Measurements from ENCODE around the gene CLMP. TPM values are rescaled to one million over a fixed set of nuclear protein-coding genes. Genes with fewer than 3 reads are reported as not detected.
A peak's percentile ranks its signal among the peaks of the same experiment; 100 is the strongest.

The CLMP gene
- total and polyA plus RNA-seq, 2 donors (not counting 1 experiment from before 2014, with no cell fraction given): 0.01 TPM; not detected in 1

- peak overlapping the region; percentile 47 for H3K4me2 ChIP-seq (replicated peaks; ENCODE audit: low read depth, low read length, poor library complexity, severe bottlenecking)
- H3K27ac ChIP-seq (ENCODE audit: low read length in 2 of 2): no peak overlapping the region
- H3K36me3 ChIP-seq (replicated peaks in 1 of 2; ENCODE audit: control extremely low read depth in 1 of 2, control insufficient read depth in 1 of 2, extremely low read depth in 1 of 2, insufficient read depth in 2 of 2, low read length in 1 of 2): no peaks in the 10 kb centered on the region
- H3K4me1 ChIP-seq (ENCODE audit: control insufficient read depth in 2 of 2, insufficient read depth in 2 of 2, low read length in 2 of 2): peaks cover 6 to 14% of the 10 kb centered on the region in 2 donors
- H3K9me3 ChIP-seq (ENCODE audit: control extremely low read depth in 1 of 3, control insufficient read depth in 2 of 3, insufficient read depth in 1 of 3, low read length in 2 of 3): no peaks in the 10 kb centered on the region
- Mint-ChIP-seq H3K9me3 (ENCODE audit: insufficient read depth) (no peaks in the 10 kb centered on the region), H3K4me1 (peaks cover 7% of the 10 kb centered on the region), H3K27me3 (peaks cover 72% of the 10 kb centered on the region), H3K27ac (no peak overlapping the region), H3K4me3 (no peak overlapping the region)
- TF ChIP-seq EZH2 (IDR thresholded peaks at IDR 0.05; ENCODE audit: borderline replicate concordance, insufficient read depth, low read depth, low read length, poor library complexity, severe bottlenecking): no peak
- TF ChIP-seq, protein P1, sequence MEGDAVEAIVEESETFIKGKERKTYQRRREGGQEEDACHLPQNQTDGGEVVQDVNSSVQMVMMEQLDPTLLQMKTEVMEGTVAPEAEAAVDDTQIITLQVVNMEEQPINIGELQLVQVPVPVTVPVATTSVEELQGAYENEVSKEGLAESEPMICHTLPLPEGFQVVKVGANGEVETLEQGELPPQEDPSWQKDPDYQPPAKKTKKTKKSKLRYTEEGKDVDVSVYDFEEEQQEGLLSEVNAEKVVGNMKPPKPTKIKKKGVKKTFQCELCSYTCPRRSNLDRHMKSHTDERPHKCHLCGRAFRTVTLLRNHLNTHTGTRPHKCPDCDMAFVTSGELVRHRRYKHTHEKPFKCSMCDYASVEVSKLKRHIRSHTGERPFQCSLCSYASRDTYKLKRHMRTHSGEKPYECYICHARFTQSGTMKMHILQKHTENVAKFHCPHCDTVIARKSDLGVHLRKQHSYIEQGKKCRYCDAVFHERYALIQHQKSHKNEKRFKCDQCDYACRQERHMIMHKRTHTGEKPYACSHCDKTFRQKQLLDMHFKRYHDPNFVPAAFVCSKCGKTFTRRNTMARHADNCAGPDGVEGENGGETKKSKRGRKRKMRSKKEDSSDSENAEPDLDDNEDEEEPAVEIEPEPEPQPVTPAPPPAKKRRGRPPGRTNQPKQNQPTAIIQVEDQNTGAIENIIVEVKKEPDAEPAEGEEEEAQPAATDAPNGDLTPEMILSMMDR (IDR thresholded peaks at IDR 0.05): no peak
- ChIA-PET CTCF (no interaction called here), POLR2A (no interaction called here)
- WGBS (ENCODE audit: insufficient coverage): 13% methylated on average over 54 of the region's 54 CpGs
- no peak overlapping the region for H3K9ac ChIP-seq (ENCODE audit: low read length)
- H3K4me3 ChIP-seq (ENCODE audit: control extremely low read depth in 1 of 5, extremely low read depth in 1 of 5, insufficient read depth in 1 of 5, low read depth in 2 of 5, low read length in 4 of 5): no peak overlapping the region
- DNase-seq (no peak), ATAC-seq (ENCODE audit: low read depth) (no peak)
- H3K79me2 ChIP-seq (ENCODE audit: control insufficient read depth, insufficient read depth, low read length): no peaks in the 10 kb centered on the region
- no peak overlapping the region for H2AFZ ChIP-seq (ENCODE audit: insufficient read depth, low read depth, low read length, poor library complexity, severe bottlenecking)
- H3K27me3 ChIP-seq (replicated peaks in 1 of 4; ENCODE audit: control extremely low read depth in 1 of 4, control insufficient read depth in 3 of 4, insufficient read depth in 4 of 4, low read length in 3 of 4): peaks cover 0 to 42% (median 24%) of the 10 kb centered on the region in 4 experiments
- no peaks in the 10 kb centered on the region for H4K20me1 ChIP-seq (ENCODE audit: control insufficient read depth, insufficient read depth, low read length, poor library complexity, severe bottlenecking)
- intact Hi-C loops (cut with micrococcal nuclease): no loop called here
Observed at GRCh38 chr11:123194337-123195187, 486 bp downstream of the CLMP start.

- H3K4me2 ChIP-seq (replicated peaks; ENCODE audit: low read depth, low read length, poor library complexity, severe bottlenecking): no peak overlapping the region
- H2AFZ ChIP-seq (ENCODE audit: insufficient read depth, low read depth, low read length, poor library complexity, severe bottlenecking): no peak overlapping the region
- H3K27me3 Mint-ChIP-seq: peaks cover 72% of the 10 kb centered on the region
- DNase-seq: no peak
- H3K4me3 Mint-ChIP-seq: no peak overlapping the region
- WGBS (ENCODE audit: insufficient coverage): 84% methylated on average over 4 of the region's 4 CpGs
- H3K4me1 ChIP-seq (ENCODE audit: control insufficient read depth in 2 of 2, insufficient read depth in 2 of 2, low read length in 2 of 2): peaks cover 6 to 14% of the 10 kb centered on the region in 2 donors
- no peaks in the 10 kb centered on the region for H3K9me3 ChIP-seq (ENCODE audit: control extremely low read depth in 1 of 3, control insufficient read depth in 2 of 3, insufficient read depth in 1 of 3, low read length in 2 of 3)
- no peak overlapping the region for H3K27ac ChIP-seq (ENCODE audit: low read length in 2 of 2)
- intact Hi-C loops (cut with micrococcal nuclease): no loop called here
- TF ChIP-seq, protein P1 (IDR thresholded peaks at IDR 0.05): no peak
- no peak for TF ChIP-seq EZH2 (IDR thresholded peaks at IDR 0.05; ENCODE audit: borderline replicate concordance, insufficient read depth, low read depth, low read length, poor library complexity, severe bottlenecking)
- peaks cover 0 to 40% (median 24%) of the 10 kb centered on the region in 4 experiments for H3K27me3 ChIP-seq (replicated peaks in 1 of 4; ENCODE audit: control extremely low read depth in 1 of 4, control insufficient read depth in 3 of 4, insufficient read depth in 4 of 4, low read length in 3 of 4)
- no peaks in the 10 kb centered on the region for H3K36me3 ChIP-seq (replicated peaks in 1 of 2; ENCODE audit: control extremely low read depth in 1 of 2, control insufficient read depth in 1 of 2, extremely low read depth in 1 of 2, insufficient read depth in 2 of 2, low read length in 1 of 2)
- H3K27ac Mint-ChIP-seq: no peak overlapping the region
- H4K20me1 ChIP-seq (ENCODE audit: control insufficient read depth, insufficient read depth, low read length, poor library complexity, severe bottlenecking): no peaks in the 10 kb centered on the region
- ChIA-PET CTCF (no interaction called here), POLR2A (no interaction called here)
- no peak overlapping the region for H3K9ac ChIP-seq (ENCODE audit: low read length)
- H3K9me3 Mint-ChIP-seq (ENCODE audit: insufficient read depth): no peaks in the 10 kb centered on the region
- ATAC-seq (ENCODE audit: low read depth): no peak
- no peaks in the 10 kb centered on the region for H3K79me2 ChIP-seq (ENCODE audit: control insufficient read depth, insufficient read depth, low read length)
- no peak overlapping the region for H3K4me3 ChIP-seq (ENCODE audit: control extremely low read depth in 1 of 5, extremely low read depth in 1 of 5, insufficient read depth in 1 of 5, low read depth in 2 of 5, low read length in 4 of 5)
- peaks cover 7% of the 10 kb centered on the region for H3K4me1 Mint-ChIP-seq
Observed at GRCh38 chr11:123193742-123194141, 1.3 kb downstream of the CLMP start.

Measured in B cell (primary cell).